ENCODE results near the gene LMBR1L.

Gene LMBR1L

GRCh38 chr12:49050507-49051372 lies 59.9 kb downstream of the LMBR1L start:
- peaks cover 98% of the 10 kb centered on the region for H3K36me3 ChIP-seq (replicated peaks)
- no peaks in the 10 kb centered on the region for H3K9me3 ChIP-seq
- no peaks in the 10 kb centered on the region for H3K27me3 ChIP-seq (ENCODE audit: low read depth)
- no peak for DNase-seq (ENCODE audit: low spot score in 2 of 2)
- in situ Hi-C loops (cut with MboI; ENCODE audit: low sequenced_read_pairs), result no loop called here
- H3K4me1 ChIP-seq, result no peaks in the 10 kb centered on the region
- no peak overlapping the region for H3K4me3 ChIP-seq

GRCh38 chr12:49049566-49050224 lies 61.0 kb downstream of the LMBR1L start:
- Histone ChIP-seq H3K4me3 (no peak overlapping the region), H3K36me3 (replicated peaks) (peaks cover 96% of the 10 kb centered on the region), H3K4me1 (no peaks in the 10 kb centered on the region), H3K27me3 (ENCODE audit: low read depth) (no peaks in the 10 kb centered on the region), H3K9me3 (no peaks in the 10 kb centered on the region)
- DNase-seq (ENCODE audit: low spot score in 2 of 2), result no peak
- in situ Hi-C loops (cut with MboI; ENCODE audit: low sequenced_read_pairs), result no loop called here

- H3K36me3 ChIP-seq (replicated peaks), result peaks cover 96% of the 10 kb centered on the region
Measured at GRCh38 chr12:49048953-49049352, 61.7 kb downstream of the LMBR1L start.

More at GRCh38 chr12:49048953-49049352, 61.7 kb downstream of the LMBR1L start:
- Histone ChIP-seq H3K9me3 (no peaks in the 10 kb centered on the region), H3K4me3 (no peak overlapping the region), H3K27me3 (ENCODE audit: low read depth) (no peaks in the 10 kb centered on the region), H3K4me1 (no peaks in the 10 kb centered on the region)
- in situ Hi-C loops (cut with MboI; ENCODE audit: low sequenced_read_pairs), result no loop called here
- no peak for DNase-seq (ENCODE audit: low spot score in 2 of 2)

Data from HAP-1 (cell line).